HG03103 (cell line): ENCODE results near the gene SERPINA9.
"Not testable (repeated sequence)": the region's sequence is repeated elsewhere in the genome, so short reads cannot be mapped to it uniquely, and the experiment has no call there.

Experiments
- ATAC-seq: cut with Tn5 transposase; IDR thresholded peaks from one replicate; pipeline ENCODE4 v1.9.1; 2021; ENCODE audit warnings: low read depth; ENCODE audit not compliant: unreplicated experiment

SERPINA9 gene

GRCh38 chr14:94428610-94429009, 47.4 kb downstream of the SERPINA9 start:
- ATAC-seq, result no peak

GRCh38 chr14:94427016-94427613, 48.9 kb downstream of the SERPINA9 start:
- no peak for ATAC-seq

- ATAC-seq, result no peak
Observed at GRCh38 chr14:94426526-94426925, 49.5 kb downstream of the SERPINA9 start.

GRCh38 chr14:94424371-94424770, 51.6 kb downstream of the SERPINA9 start:
- ATAC-seq, result no peak

GRCh38 chr14:94423453-94424056, 52.4 kb downstream of the SERPINA9 start:
- no peak for ATAC-seq

- no peak for ATAC-seq
Observed at GRCh38 chr14:94421316-94421715, 54.7 kb downstream of the SERPINA9 start.

GRCh38 chr14:94417497-94418205, 58.3 kb downstream of the SERPINA9 start:
- not testable (repeated sequence) for ATAC-seq
